Panc1 (cell line): ENCODE data around the gene SF3A2. TPM values are rescaled to one million over a fixed set of nuclear protein-coding genes. Genes with fewer than 3 reads are reported as not detected.

Experiments used
- ATAC-seq: fragments of 200-7000 bp; cut with Tn5 transposase; 2 replicates; pipeline ENCODE4 v1.9.1; 2020; ENCODE audit warnings: mild to moderate bottlenecking, moderate library complexity
- BruUV-seq: library from RNA; stranded (reverse); fragments of 400-500 nt; replicated peaks from 2 replicates; lab custom pipeline; 2021; lab: Mats Ljungman, UMichigan
- CTCF ChIA-PET: fragments of 300-600 bp; sonication (Branson Sonifier 250); formaldehyde crosslinking; loops from one replicate; lab custom pipeline; 2022; ENCODE audit warnings: antibody characterized with exemption; lab: Charles Lee
- POLR2A ChIA-PET: fragments of 300-600 bp; sonication (Branson Sonifier 250); formaldehyde crosslinking; loops from one replicate; lab custom pipeline; 2022; ENCODE audit warnings: antibody characterized with exemption; lab: Charles Lee
- DNase-seq: peaks from one replicate; pipeline ENCODE4 v3.0.0-alpha.2; 2010; ENCODE audit warnings: low read depth, low spot score
- H3K27ac ChIP-seq: 2 replicates; pipeline ENCODE4 v1.5.1; 2011; ENCODE audit warnings: mild to moderate bottlenecking, low read length, inconsistent platforms
- H3K27me3 ChIP-seq: fragments of 200-500 bp; sonication (Bioruptor generic); 2 replicates; pipeline ENCODE4 v1.6.0; 2014; ENCODE audit warnings: low read length, inconsistent platforms; ENCODE audit not compliant: control insufficient read depth, insufficient read depth
- H3K36me3 ChIP-seq: fragments of 200-500 bp; sonication (Bioruptor generic); 2 replicates; pipeline ENCODE4 v1.5.1; 2014; ENCODE audit warnings: inconsistent platforms, mild to moderate bottlenecking, low read length, moderate library complexity; ENCODE audit not compliant: control insufficient read depth, insufficient read depth
- H3K4me1 ChIP-seq: 2 replicates; pipeline ENCODE4 v1.5.1; 2011; ENCODE audit warnings: inconsistent platforms, mild to moderate bottlenecking, low read length, moderate library complexity; ENCODE audit not compliant: control insufficient read depth, insufficient read depth
- H3K4me3 ChIP-seq, 2 experiments: 2 replicates each; pipeline ENCODE4 v1.5.1; 2011 to 2012; ENCODE audit warnings: low read depth in 2 of 2, low read length in 2 of 2, mild to moderate bottlenecking in 2 of 2, inconsistent platforms in 1 of 2, moderate library complexity in 1 of 2
- H3K9me3 ChIP-seq: fragments of 200-500 bp; sonication (Bioruptor generic); 2 replicates; pipeline ENCODE4 v1.5.1; 2014; ENCODE audit warnings: low read depth, mild to moderate bottlenecking, inconsistent platforms, low read length, moderate library complexity; ENCODE audit not compliant: control insufficient read depth, insufficient read depth
- CTCF ChIP-seq: fragments of 450-650 bp; IDR thresholded peaks from 2 replicates; pipeline ENCODE4 v1.5.1; 2017; ENCODE audit warnings: mild to moderate bottlenecking
- POLR2AphosphoS5 ChIP-seq: IDR thresholded peaks from 2 replicates; pipeline ENCODE4 v1.6.1; 2012; ENCODE audit warnings: mild to moderate bottlenecking, low read depth, low read length, moderate library complexity
- SIN3A ChIP-seq: IDR thresholded peaks from 2 replicates; pipeline ENCODE4 v1.6.1; 2012; ENCODE audit warnings: low read depth, mild to moderate bottlenecking, low read length, moderate library complexity, borderline replicate concordance; ENCODE audit not compliant: insufficient read depth
- TCF7L2 ChIP-seq: IDR thresholded peaks from 2 replicates; pipeline ENCODE4 v1.6.1; 2011; ENCODE audit warnings: mild to moderate bottlenecking, low read depth, low read length, inconsistent platforms
- in situ Hi-C: cut with HindIII; loops from 2 replicates; pipeline ENCODE4 v1.10.0; 2016; ENCODE audit warnings: low sequenced_read_pairs, low pct_unique_long_range_greater_than_20kb
- intact Hi-C: fragments of 100-400 bp; cut with micrococcal nuclease; formaldehyde crosslinking; loops from one replicate; pipeline ENCODE4 v1.10.0; 2022; ENCODE audit not compliant: unreplicated experiment
- total RNA-seq: library from RNA; stranded (reverse); gene quantifications from one replicate; pipeline ENCODE4 v1.2.1, GENCODE V29; 2021; ENCODE audit not compliant: unreplicated experiment
- TF ChIP-seq, protein P1 (sequence below), 2 experiments: IDR thresholded peaks; 2 replicates each; pipeline ENCODE4 v1.6.1; 2011 to 2012; ENCODE audit warnings: low read depth in 2 of 2, control low read depth in 1 of 2, low read length in 1 of 2, mild to moderate bottlenecking in 1 of 2, moderate library complexity in 1 of 2; ENCODE audit not compliant: insufficient read depth in 1 of 2

SF3A2 gene
- total RNA-seq, 1 experiment from 2014 or later = 103 TPM

- intact Hi-C loops = loop anchor here (5.0 kb wide), 1 partner anchor 74 kb away; no protein-coding TSS in a partner anchor
- ChIA-PET CTCF (interaction anchor here (1.7 kb wide), 1 partner anchor 75 kb away, joined by 8 read pairs; no protein-coding TSS in a partner anchor), POLR2A (interaction anchor here (0.5 to 0.6 kb wide), 3 partner anchors 75 to 200 kb away, joined by 3 to 12 read pairs (median 5); no protein-coding TSS in a partner anchor)
- TSS peak; percentile 77 for BruUV-seq
- ATAC-seq (peak; percentile 25), DNase-seq (no peak)
- peak overlapping the region; percentile 39; the same call in 1 of the 2 replicates for H3K27ac ChIP-seq
- H3K4me3 ChIP-seq = no peak overlapping the region
- peaks cover 24% of the 10 kb centered on the region for H3K4me1 ChIP-seq
- in situ Hi-C loops = no loop called here
- H3K36me3 ChIP-seq = peaks cover 2% of the 10 kb centered on the region; the same call in 1 of the 2 replicates
- TF ChIP-seq CTCF (no peak), TCF7L2 (no peak), SIN3A (no peak), POLR2AphosphoS5 (no peak)
- TF ChIP-seq, protein P1, sequence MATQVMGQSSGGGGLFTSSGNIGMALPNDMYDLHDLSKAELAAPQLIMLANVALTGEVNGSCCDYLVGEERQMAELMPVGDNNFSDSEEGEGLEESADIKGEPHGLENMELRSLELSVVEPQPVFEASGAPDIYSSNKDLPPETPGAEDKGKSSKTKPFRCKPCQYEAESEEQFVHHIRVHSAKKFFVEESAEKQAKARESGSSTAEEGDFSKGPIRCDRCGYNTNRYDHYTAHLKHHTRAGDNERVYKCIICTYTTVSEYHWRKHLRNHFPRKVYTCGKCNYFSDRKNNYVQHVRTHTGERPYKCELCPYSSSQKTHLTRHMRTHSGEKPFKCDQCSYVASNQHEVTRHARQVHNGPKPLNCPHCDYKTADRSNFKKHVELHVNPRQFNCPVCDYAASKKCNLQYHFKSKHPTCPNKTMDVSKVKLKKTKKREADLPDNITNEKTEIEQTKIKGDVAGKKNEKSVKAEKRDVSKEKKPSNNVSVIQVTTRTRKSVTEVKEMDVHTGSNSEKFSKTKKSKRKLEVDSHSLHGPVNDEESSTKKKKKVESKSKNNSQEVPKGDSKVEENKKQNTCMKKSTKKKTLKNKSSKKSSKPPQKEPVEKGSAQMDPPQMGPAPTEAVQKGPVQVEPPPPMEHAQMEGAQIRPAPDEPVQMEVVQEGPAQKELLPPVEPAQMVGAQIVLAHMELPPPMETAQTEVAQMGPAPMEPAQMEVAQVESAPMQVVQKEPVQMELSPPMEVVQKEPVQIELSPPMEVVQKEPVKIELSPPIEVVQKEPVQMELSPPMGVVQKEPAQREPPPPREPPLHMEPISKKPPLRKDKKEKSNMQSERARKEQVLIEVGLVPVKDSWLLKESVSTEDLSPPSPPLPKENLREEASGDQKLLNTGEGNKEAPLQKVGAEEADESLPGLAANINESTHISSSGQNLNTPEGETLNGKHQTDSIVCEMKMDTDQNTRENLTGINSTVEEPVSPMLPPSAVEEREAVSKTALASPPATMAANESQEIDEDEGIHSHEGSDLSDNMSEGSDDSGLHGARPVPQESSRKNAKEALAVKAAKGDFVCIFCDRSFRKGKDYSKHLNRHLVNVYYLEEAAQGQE (IDR thresholded peaks at IDR 0.05; ENCODE audit: insufficient read depth in 1 of 2, low read depth in 2 of 2, low read length in 1 of 2) = no peak
- no peaks in the 10 kb centered on the region for H3K27me3 ChIP-seq
- no peaks in the 10 kb centered on the region for H3K9me3 ChIP-seq
Observed at GRCh38 chr19:2230807-2231533, 5.7 kb upstream of the SF3A2 start.

DNA sequence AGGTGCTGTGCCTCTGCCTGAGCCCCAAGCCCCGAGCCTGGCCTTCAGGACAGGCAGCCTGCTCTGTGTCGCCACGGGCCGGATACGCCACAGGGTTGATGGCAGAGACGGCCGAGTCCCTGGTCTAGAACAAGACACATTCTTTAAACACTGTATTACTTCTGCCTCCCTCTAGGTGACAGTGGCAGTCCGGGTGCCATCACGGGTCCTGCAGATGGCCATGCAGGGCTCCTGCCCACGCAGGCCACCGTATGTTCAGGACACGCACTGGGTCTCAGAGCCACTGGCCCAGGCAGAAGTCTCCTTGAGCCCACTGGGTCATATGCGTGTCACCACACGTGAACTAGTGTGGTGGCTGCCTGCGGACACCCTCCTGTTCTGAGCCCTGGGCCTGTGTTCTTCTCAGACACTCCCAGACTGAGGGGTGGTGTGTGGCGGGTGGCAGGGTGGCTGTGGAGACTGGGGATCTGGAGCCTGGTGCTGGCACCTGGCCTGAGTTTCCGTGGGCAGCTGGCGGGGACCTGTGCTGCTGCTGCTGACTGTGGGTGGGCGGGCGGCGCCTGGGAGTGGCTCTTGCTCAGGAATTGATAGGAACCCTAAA, 4.9 kb upstream of the SF3A2 start:
- no peak overlapping the region for H3K4me3 ChIP-seq
- CTCF ChIA-PET = interaction anchor here (1.7 kb wide), 1 partner anchor 76 kb away, joined by 8 read pairs; no protein-coding TSS in a partner anchor
- in situ Hi-C loops = no loop called here
- BruUV-seq = no TSS peak
- H3K9me3 ChIP-seq = no peaks in the 10 kb centered on the region
- ATAC-seq (peak; percentile 60), DNase-seq (no peak)
- POLR2A ChIA-PET = interaction anchor here (0.6 kb wide), 3 partner anchors 85 to 201 kb away, joined by 3 to 12 read pairs (median 3); no protein-coding TSS in a partner anchor
- no peaks in the 10 kb centered on the region for H3K27me3 ChIP-seq
- peak; percentile 47; the same call in 1 of the 2 replicates for TF ChIP-seq CTCF
- TF ChIP-seq TCF7L2 = no peak
- peak; percentile 68 for TF ChIP-seq POLR2AphosphoS5
- TF ChIP-seq, protein P1 (IDR thresholded peaks at IDR 0.05; ENCODE audit: insufficient read depth in 1 of 2, low read depth in 2 of 2, low read length in 1 of 2) = no peak
- no peak for TF ChIP-seq SIN3A
- intact Hi-C loops = loop anchor here (5.0 kb wide), 1 partner anchor 74 kb away; no protein-coding TSS in a partner anchor
- peaks cover 24% of the 10 kb centered on the region for H3K4me1 ChIP-seq
- H3K36me3 ChIP-seq = peaks cover 2% of the 10 kb centered on the region; the same call in 1 of the 2 replicates
- peak overlapping the region; percentile 39; the same call in 1 of the 2 replicates for H3K27ac ChIP-seq
